GM12878 (cell line): ENCODE measurements around the gene ZNF689. TPM values are rescaled to one million over a fixed set of nuclear protein-coding genes. Genes with fewer than 3 reads are reported as not detected.
A peak's percentile ranks its signal among the peaks of the same experiment; 100 is the strongest.

Source experiments
- BACH1 ChIP-seq: fragments of 450-650 bp; IDR thresholded peaks from 2 replicates; pipeline ENCODE4 v1.6.1; 2017; ENCODE audit warnings: mild to moderate bottlenecking, borderline replicate concordance
- BCL11A ChIP-seq: IDR thresholded peaks from 2 replicates; pipeline ENCODE4 v1.6.1; 2011; ENCODE audit warnings: low read depth, low read length
- CHD2 ChIP-seq: IDR thresholded peaks from 2 replicates; pipeline ENCODE4 v1.6.1; 2011; ENCODE audit warnings: low read depth, low read length, improper control_type of control experiment, borderline replicate concordance
- GABPA ChIP-seq: IDR thresholded peaks from 2 replicates; pipeline ENCODE4 v1.6.1; 2014; ENCODE audit warnings: antibody characterized with exemption, low read depth, mild to moderate bottlenecking, inconsistent platforms
- NBN ChIP-seq: fragments of 450-650 bp; IDR thresholded peaks from 2 replicates; pipeline ENCODE4 v1.6.1; 2016
- NR2C1 ChIP-seq: fragments of 450-650 bp; IDR thresholded peaks from 2 replicates; pipeline ENCODE4 v1.6.1; 2017; ENCODE audit warnings: antibody characterized with exemption, mild to moderate bottlenecking, moderate library complexity
- POLR2A ChIP-seq: IDR thresholded peaks from 2 replicates; pipeline ENCODE4 v1.6.1; 2011; ENCODE audit warnings: low read depth, mild to moderate bottlenecking, low read length
- POLR2AphosphoS2 ChIP-seq: IDR thresholded peaks from 2 replicates; pipeline ENCODE4 v1.6.1; 2011; ENCODE audit warnings: low read depth, mild to moderate bottlenecking, low read length, improper control_type of control experiment, moderate library complexity
- SMAD1 ChIP-seq: fragments of 450-650 bp; IDR thresholded peaks from 2 replicates; pipeline ENCODE4 v1.6.1; 2018; ENCODE audit warnings: mild to moderate bottlenecking, low read depth; ENCODE audit not compliant: partially characterized antibody
- SMAD5 ChIP-seq: IDR thresholded peaks from 2 replicates; pipeline ENCODE4 v1.6.1; 2016; ENCODE audit warnings: antibody characterized with exemption, low read depth
- SREBF2 ChIP-seq: IDR thresholded peaks from 2 replicates; pipeline ENCODE4 v1.6.1; 2012; ENCODE audit warnings: mild to moderate bottlenecking, low read length
- SRF ChIP-seq, 2 experiments: IDR thresholded peaks; 2 replicates each; pipeline ENCODE4 v1.6.1; 2011; ENCODE audit warnings: low read depth in 2 of 2, low read length in 2 of 2, mild to moderate bottlenecking in 1 of 2, moderate library complexity in 1 of 2
- TCF7 ChIP-seq: IDR thresholded peaks from 2 replicates; pipeline ENCODE4 v1.6.1; 2014; ENCODE audit warnings: antibody characterized with exemption, borderline replicate concordance
- polyA plus RNA-seq, 11 experiments: library from polyadenylated mRNA; depleted of rRNA in 4 of 11; unstranded in 6 of 11; stranded (reverse) in 5 of 11; fragments of >200 nt; fragmentation: Nextera tagmentation in 4 of 11; fragmentation: Illumina TruSeq in 1 of 11; extraction: Ambion mirVana in 4 of 11; extraction: Trizol in 1 of 11; gene quantifications; 1 replicate in 1 of 11; 2 replicates in 10 of 11; pipeline versions ENCODE4 v1.2.1 to v1.2.3, GENCODE V29; 2011 to 2016; ENCODE audit warnings: inconsistent platforms in 2 of 11, missing spikeins in 2 of 11, low read depth in 1 of 11
- total RNA-seq, 4 experiments: library from RNA; depleted of rRNA in 3 of 4; stranded (reverse); fragments of >200 nt in 3 of 4; fragmentation: Illumina TruSeq in 1 of 4; extraction: Trizol in 1 of 4; gene quantifications; 2 replicates each; pipeline versions ENCODE4 v1.2.1 to v1.2.3, GENCODE V29; 2013 to 2021
- TF ChIP-seq, protein P1 (sequence below): fragments of 450-650 bp; formaldehyde crosslinking; IDR thresholded peaks from 2 replicates; pipeline ENCODE4 v1.4.0; 2020; ENCODE audit warnings: mild to moderate bottlenecking, moderate library complexity
- TF ChIP-seq, protein P2 (sequence below): fragments of 450-650 bp; formaldehyde crosslinking; IDR thresholded peaks from 2 replicates; pipeline ENCODE4 v1.4.0; 2022; ENCODE audit warnings: mild to moderate bottlenecking, moderate library complexity
- TF ChIP-seq, protein P3 (sequence below): fragments of 450-650 bp; IDR thresholded peaks from 2 replicates; pipeline ENCODE4 v1.6.1; 2018; ENCODE audit warnings: borderline replicate concordance, mild to moderate bottlenecking; ENCODE audit not compliant: partially characterized antibody
- TF ChIP-seq, protein P4 (sequence below): fragments of 450-650 bp; IDR thresholded peaks from 2 replicates; pipeline ENCODE4 v1.6.1; 2016; ENCODE audit warnings: mild to moderate bottlenecking, moderate library complexity, borderline replicate concordance

The ZNF689 gene
- total and polyA plus RNA-seq, 10 of the 15 experiments (the other 5 are each of a cell fraction or from before 2014, with no cell fraction given), result 4.7 to 13.2 (median 8.5) TPM

DNA sequence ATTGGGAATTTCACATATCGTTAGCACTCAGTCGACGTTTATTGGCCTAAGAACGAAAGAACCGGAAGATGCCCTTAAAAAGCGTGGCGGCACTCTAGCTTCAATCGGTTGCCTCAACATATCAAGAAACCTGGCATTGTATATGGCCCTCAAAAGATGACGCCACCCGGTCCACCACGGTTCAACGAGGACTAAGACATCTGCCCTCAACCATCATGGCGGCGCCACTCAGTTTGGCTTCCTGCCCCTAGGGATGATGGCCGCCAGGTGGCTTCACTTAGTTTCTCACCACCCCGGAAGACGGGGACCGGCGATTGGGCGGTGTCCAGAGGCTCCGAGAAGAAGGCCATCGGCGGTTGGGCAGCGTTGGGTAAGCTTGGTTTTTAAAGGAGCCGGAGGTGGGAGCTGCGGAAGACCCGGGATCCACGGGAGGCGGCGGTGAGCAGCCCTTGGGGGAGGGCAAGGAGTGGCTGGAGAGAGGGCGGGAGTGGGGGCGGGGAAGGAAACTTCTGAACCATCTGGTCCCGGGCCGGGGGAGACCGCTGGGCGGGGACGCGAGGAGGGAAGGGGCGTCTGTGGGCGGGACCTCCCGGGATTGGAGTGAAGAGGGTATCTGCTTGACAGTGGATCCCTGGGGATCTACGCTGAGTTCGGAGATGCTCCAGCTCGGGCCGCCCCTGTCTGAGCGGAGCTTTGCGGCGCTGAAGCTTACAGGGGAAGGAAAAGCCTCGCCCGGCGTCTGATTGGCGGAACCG is 40.4 kb upstream of the ZNF689 start, which contains the start of gene PRR14 (continued):
- TF ChIP-seq, protein P1, sequence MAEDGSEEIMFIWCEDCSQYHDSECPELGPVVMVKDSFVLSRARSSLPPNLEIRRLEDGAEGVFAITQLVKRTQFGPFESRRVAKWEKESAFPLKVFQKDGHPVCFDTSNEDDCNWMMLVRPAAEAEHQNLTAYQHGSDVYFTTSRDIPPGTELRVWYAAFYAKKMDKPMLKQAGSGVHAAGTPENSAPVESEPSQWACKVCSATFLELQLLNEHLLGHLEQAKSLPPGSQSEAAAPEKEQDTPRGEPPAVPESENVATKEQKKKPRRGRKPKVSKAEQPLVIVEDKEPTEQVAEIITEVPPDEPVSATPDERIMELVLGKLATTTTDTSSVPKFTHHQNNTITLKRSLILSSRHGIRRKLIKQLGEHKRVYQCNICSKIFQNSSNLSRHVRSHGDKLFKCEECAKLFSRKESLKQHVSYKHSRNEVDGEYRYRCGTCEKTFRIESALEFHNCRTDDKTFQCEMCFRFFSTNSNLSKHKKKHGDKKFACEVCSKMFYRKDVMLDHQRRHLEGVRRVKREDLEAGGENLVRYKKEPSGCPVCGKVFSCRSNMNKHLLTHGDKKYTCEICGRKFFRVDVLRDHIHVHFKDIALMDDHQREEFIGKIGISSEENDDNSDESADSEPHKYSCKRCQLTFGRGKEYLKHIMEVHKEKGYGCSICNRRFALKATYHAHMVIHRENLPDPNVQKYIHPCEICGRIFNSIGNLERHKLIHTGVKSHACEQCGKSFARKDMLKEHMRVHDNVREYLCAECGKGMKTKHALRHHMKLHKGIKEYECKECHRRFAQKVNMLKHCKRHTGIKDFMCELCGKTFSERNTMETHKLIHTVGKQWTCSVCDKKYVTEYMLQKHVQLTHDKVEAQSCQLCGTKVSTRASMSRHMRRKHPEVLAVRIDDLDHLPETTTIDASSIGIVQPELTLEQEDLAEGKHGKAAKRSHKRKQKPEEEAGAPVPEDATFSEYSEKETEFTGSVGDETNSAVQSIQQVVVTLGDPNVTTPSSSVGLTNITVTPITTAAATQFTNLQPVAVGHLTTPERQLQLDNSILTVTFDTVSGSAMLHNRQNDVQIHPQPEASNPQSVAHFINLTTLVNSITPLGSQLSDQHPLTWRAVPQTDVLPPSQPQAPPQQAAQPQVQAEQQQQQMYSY (CRISPR knock-in tag), result no peak
- TF ChIP-seq BACH1 (no peak), BCL11A (no peak), POLR2AphosphoS2 (no peak), TCF7 (no peak), SMAD1 (no peak), NR2C1 (peak; percentile 94), POLR2A (peak; percentile 26; the same call in 1 of the 2 replicates), SRF (IDR thresholded peaks at IDR 0.05; ENCODE audit: low read depth in 2 of 2, low read length in 2 of 2) (peak; percentile 88 to 95), GABPA (no peak), CHD2 (peak; percentile 96), SREBF2 (no peak), NBN (peak; percentile 73; the same call in 1 of the 2 replicates), SMAD5 (no peak)
- TF ChIP-seq, protein P2, sequence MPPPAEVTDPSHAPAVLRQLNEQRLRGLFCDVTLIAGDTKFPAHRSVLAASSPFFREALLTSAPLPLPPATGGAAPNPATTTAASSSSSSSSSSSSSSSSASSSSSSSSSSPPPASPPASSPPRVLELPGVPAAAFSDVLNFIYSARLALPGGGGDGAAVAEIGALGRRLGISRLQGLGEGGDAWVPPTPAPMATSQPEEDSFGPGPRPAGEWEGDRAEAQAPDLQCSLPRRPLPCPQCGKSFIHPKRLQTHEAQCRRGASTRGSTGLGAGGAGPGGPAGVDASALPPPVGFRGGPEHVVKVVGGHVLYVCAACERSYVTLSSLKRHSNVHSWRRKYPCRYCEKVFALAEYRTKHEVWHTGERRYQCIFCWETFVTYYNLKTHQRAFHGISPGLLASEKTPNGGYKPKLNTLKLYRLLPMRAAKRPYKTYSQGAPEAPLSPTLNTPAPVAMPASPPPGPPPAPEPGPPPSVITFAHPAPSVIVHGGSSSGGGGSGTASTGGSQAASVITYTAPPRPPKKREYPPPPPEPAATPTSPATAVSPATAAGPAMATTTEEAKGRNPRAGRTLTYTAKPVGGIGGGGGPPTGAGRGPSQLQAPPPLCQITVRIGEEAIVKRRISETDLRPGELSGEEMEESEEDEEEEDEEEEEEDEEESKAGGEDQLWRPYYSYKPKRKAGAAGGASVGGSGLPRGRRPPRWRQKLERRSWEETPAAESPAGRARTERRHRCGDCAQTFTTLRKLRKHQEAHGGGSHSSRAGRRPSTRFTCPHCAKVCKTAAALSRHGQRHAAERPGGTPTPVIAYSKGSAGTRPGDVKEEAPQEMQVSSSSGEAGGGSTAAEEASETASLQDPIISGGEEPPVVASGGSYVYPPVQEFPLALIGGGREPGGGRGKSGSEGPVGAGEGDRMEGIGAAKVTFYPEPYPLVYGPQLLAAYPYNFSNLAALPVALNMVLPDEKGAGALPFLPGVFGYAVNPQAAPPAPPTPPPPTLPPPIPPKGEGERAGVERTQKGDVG (CRISPR knock-in tag), result no peak
- TF ChIP-seq, protein P3, sequence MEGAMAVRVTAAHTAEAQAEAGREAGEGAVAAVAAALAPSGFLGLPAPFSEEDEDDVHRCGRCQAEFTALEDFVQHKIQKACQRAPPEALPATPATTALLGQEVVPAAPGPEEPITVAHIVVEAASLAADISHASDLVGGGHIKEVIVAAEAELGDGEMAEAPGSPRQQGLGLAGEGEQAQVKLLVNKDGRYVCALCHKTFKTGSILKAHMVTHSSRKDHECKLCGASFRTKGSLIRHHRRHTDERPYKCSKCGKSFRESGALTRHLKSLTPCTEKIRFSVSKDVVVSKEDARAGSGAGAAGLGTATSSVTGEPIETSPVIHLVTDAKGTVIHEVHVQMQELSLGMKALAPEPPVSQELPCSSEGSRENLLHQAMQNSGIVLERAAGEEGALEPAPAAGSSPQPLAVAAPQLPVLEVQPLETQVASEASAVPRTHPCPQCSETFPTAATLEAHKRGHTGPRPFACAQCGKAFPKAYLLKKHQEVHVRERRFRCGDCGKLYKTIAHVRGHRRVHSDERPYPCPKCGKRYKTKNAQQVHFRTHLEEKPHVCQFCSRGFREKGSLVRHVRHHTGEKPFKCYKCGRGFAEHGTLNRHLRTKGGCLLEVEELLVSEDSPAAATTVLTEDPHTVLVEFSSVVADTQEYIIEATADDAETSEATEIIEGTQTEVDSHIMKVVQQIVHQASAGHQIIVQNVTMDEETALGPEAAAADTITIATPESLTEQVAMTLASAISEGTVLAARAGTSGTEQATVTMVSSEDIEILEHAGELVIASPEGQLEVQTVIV, result peak; percentile 63
- TF ChIP-seq, protein P4, sequence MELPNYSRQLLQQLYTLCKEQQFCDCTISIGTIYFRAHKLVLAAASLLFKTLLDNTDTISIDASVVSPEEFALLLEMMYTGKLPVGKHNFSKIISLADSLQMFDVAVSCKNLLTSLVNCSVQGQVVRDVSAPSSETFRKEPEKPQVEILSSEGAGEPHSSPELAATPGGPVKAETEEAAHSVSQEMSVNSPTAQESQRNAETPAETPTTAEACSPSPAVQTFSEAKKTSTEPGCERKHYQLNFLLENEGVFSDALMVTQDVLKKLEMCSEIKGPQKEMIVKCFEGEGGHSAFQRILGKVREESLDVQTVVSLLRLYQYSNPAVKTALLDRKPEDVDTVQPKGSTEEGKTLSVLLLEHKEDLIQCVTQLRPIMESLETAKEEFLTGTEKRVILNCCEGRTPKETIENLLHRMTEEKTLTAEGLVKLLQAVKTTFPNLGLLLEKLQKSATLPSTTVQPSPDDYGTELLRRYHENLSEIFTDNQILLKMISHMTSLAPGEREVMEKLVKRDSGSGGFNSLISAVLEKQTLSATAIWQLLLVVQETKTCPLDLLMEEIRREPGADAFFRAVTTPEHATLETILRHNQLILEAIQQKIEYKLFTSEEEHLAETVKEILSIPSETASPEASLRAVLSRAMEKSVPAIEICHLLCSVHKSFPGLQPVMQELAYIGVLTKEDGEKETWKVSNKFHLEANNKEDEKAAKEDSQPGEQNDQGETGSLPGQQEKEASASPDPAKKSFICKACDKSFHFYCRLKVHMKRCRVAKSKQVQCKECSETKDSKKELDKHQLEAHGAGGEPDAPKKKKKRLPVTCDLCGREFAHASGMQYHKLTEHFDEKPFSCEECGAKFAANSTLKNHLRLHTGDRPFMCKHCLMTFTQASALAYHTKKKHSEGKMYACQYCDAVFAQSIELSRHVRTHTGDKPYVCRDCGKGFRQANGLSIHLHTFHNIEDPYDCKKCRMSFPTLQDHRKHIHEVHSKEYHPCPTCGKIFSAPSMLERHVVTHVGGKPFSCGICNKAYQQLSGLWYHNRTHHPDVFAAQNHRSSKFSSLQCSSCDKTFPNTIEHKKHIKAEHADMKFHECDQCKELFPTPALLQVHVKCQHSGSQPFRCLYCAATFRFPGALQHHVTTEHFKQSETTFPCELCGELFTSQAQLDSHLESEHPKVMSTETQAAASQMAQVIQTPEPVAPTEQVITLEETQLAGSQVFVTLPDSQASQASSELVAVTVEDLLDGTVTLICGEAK, result peak; percentile 84
